Measurements from ENCODE around the gene CEP170.
"Not testable (repeated sequence)": the region's sequence is repeated elsewhere in the genome, so short reads cannot be mapped to it uniquely, and the experiment has no call there.

Gene CEP170

GRCh38 chr1:243173758-243174369 is 81.2 kb downstream of the CEP170 start:
- not testable (repeated sequence) for DNase-seq (ENCODE audit: low spot score)

GRCh38 chr1:243164911-243165310 is 90.2 kb downstream of the CEP170 start:
- DNase-seq (ENCODE audit: low spot score) = not testable (repeated sequence)

- DNase-seq (ENCODE audit: low spot score) = not testable (repeated sequence)
These were observed 104.2 kb downstream of the CEP170 start for GRCh38 chr1:243150906-243151305.

- DNase-seq (ENCODE audit: low spot score) = not testable (repeated sequence)
These were observed 106.0 kb downstream of the CEP170 start for GRCh38 chr1:243149120-243149519.

GRCh38 chr1:243147351-243147750 is 107.7 kb downstream of the CEP170 start:
- not testable (repeated sequence) for DNase-seq (ENCODE audit: low spot score)

- not testable (repeated sequence) for DNase-seq (ENCODE audit: low spot score)
These were observed 114.6 kb downstream of the CEP170 start for GRCh38 chr1:243140498-243140897.

- DNase-seq (ENCODE audit: low spot score) = not testable (repeated sequence)
These were observed 132.1 kb downstream of the CEP170 start for GRCh38 chr1:243122876-243123409.

GRCh38 chr1:243121939-243122338 is 133.1 kb downstream of the CEP170 start:
- not testable (repeated sequence) for DNase-seq (ENCODE audit: low spot score)

GRCh38 chr1:243118601-243119322 is 136.3 kb downstream of the CEP170 start:
- not testable (repeated sequence) for DNase-seq (ENCODE audit: low spot score)

- DNase-seq (ENCODE audit: low spot score) = not testable (repeated sequence)
These were observed 138.9 kb downstream of the CEP170 start for GRCh38 chr1:243116187-243116586.

GRCh38 chr1:243114769-243115168 is 140.3 kb downstream of the CEP170 start:
- not testable (repeated sequence) for DNase-seq (ENCODE audit: low spot score)

GRCh38 chr1:243114059-243114713 is 140.9 kb downstream of the CEP170 start:
- peak; percentile 36 for DNase-seq (ENCODE audit: low spot score)

GRCh38 chr1:243107171-243107570 is 147.9 kb downstream of the CEP170 start:
- DNase-seq (ENCODE audit: low spot score) = not testable (repeated sequence)

- not testable (repeated sequence) for DNase-seq (ENCODE audit: low spot score)
These were observed 149.3 kb downstream of the CEP170 start for GRCh38 chr1:243105652-243106332.

GRCh38 chr1:243105104-243105503 is 150.0 kb downstream of the CEP170 start:
- not testable (repeated sequence) for DNase-seq (ENCODE audit: low spot score)

GRCh38 chr1:243104452-243104851 is 150.6 kb downstream of the CEP170 start:
- not testable (repeated sequence) for DNase-seq (ENCODE audit: low spot score)

GRCh38 chr1:243101551-243102050 is 153.5 kb downstream of the CEP170 start:
- DNase-seq (ENCODE audit: low spot score) = peak; percentile 13

- not testable (repeated sequence) for DNase-seq (ENCODE audit: low spot score)
These were observed 167.7 kb downstream of the CEP170 start for GRCh38 chr1:243087368-243087767.

Measured in GM03348 (cell line).